Measurements from ENCODE around the gene LSM7. TPM values are rescaled to one million over a fixed set of nuclear protein-coding genes. Genes with fewer than 3 reads are reported as not detected.

The LSM7 gene
- polyA plus RNA-seq, 3 donors: 98.6 to 312 (median 132) TPM

DNA sequence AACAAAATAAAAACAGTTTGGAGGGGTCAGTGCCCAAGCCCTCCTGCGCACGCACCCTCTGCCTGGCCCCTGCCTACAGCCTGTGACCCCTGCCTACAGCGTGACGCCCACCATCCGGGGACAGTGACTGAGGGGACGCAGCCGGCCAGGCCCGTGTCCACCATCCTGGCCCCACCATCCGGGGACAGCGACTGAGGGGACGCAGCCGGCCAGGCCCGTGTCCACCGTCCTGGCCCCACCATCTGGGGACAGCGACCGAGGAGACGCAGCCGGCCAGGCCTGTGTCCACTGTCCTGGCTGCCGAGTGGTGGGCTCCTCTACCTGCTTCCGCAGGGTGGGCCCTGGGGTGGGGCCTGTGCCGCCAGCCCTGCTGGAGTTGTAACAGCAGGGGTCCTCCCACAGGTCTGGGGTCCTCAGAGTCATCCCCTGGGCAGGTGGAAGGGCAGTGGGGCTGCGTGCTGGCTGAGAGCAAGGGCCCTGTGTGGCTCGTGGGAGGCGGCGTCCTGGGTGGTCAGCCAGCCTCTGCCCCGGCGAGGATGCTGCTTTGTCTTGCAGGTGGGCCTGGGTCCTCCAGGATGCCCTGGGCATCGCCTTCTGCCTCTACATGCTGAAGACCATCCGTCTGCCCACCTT, 14.4 kb upstream of the LSM7 start:
- H2AFZ ChIP-seq (ENCODE audit: insufficient read depth, low read depth, low read length, poor library complexity, severe bottlenecking): no peak overlapping the region
- H3K9me3 ChIP-seq (replicated peaks in 1 of 2; ENCODE audit: control insufficient read depth in 1 of 2, insufficient read depth in 1 of 2, low read length in 2 of 2): no peaks in the 10 kb centered on the region
- H3K27ac ChIP-seq (ENCODE audit: low read depth in 1 of 2, low read length in 2 of 2): no peak overlapping the region
- 96% methylated on average over 21 of the region's 29 CpGs for WGBS (ENCODE audit: insufficient coverage)
- no peak overlapping the region for H3K4me3 ChIP-seq (replicated peaks in 1 of 3; ENCODE audit: low read depth in 2 of 3, low read length in 3 of 3)
- peaks cover 11 to 20% of the 10 kb centered on the region in 2 donors for H3K36me3 ChIP-seq (replicated peaks in 1 of 2; ENCODE audit: control insufficient read depth in 1 of 2, insufficient read depth in 2 of 2, low read length in 2 of 2)
- H3K27me3 ChIP-seq (ENCODE audit: control insufficient read depth in 2 of 2, insufficient read depth in 2 of 2, low read length in 2 of 2): no peaks in the 10 kb centered on the region
- Mint-ChIP-seq H3K27me3 (ENCODE audit: low read depth in 3 of 3) (peaks cover 0 to 1% (median 0%) of the 10 kb centered on the region in 3 donors), H3K4me1 (no peaks in the 10 kb centered on the region), H3K9me3 (no peaks in the 10 kb centered on the region), H3K36me3 (peaks cover 16 to 26% of the 10 kb centered on the region in 2 donors), H3K27ac (peak overlapping the region in 1 of 7 donors; percentile 36), H3K4me3 (no peak overlapping the region)
- no peak overlapping the region for H3K4me2 ChIP-seq (replicated peaks; ENCODE audit: extremely low read depth, low read length, poor library complexity, severe bottlenecking)
- no peak for TF ChIP-seq CTCF (IDR thresholded peaks at IDR 0.05)
- intact Hi-C loops (cut with micrococcal nuclease): no loop called here
- no peak for DNase-seq
- no peak overlapping the region for H3K9ac ChIP-seq (ENCODE audit: insufficient read depth, low read length, poor library complexity, severe bottlenecking)
- no peaks in the 10 kb centered on the region for H3K79me2 ChIP-seq (ENCODE audit: insufficient read depth, low read length)
- no peaks in the 10 kb centered on the region for H4K20me1 ChIP-seq (ENCODE audit: insufficient read depth, low read length)
- H3K4me1 ChIP-seq (ENCODE audit: control insufficient read depth in 1 of 2, insufficient read depth in 2 of 2, low read length in 2 of 2): no peaks in the 10 kb centered on the region

GRCh38 chr19:2341982-2342381, 13.6 kb upstream of the LSM7 start:
- H3K27me3 Mint-ChIP-seq (ENCODE audit: low read depth in 3 of 3): peaks cover 0 to 1% (median 0%) of the 10 kb centered on the region in 3 donors
- H3K4me3 ChIP-seq (replicated peaks in 1 of 3; ENCODE audit: low read depth in 2 of 3, low read length in 3 of 3): no peak overlapping the region
- no peak overlapping the region for H2AFZ ChIP-seq (ENCODE audit: insufficient read depth, low read depth, low read length, poor library complexity, severe bottlenecking)
- no peak overlapping the region for H3K4me3 Mint-ChIP-seq
- H3K9me3 Mint-ChIP-seq: no peaks in the 10 kb centered on the region
- peaks cover 3% of the 10 kb centered on the region for H4K20me1 ChIP-seq (ENCODE audit: insufficient read depth, low read length)
- H3K36me3 Mint-ChIP-seq: peaks cover 21 to 33% of the 10 kb centered on the region in 2 donors
- no peak overlapping the region for H3K4me2 ChIP-seq (replicated peaks; ENCODE audit: extremely low read depth, low read length, poor library complexity, severe bottlenecking)
- no peaks in the 10 kb centered on the region for H3K4me1 ChIP-seq (ENCODE audit: control insufficient read depth in 1 of 2, insufficient read depth in 2 of 2, low read length in 2 of 2)
- WGBS (ENCODE audit: insufficient coverage): 78% methylated on average over 10 of the region's 15 CpGs
- H3K4me1 Mint-ChIP-seq: no peaks in the 10 kb centered on the region
- TF ChIP-seq CTCF (IDR thresholded peaks at IDR 0.05): no peak
- no peaks in the 10 kb centered on the region for H3K79me2 ChIP-seq (ENCODE audit: insufficient read depth, low read length)
- H3K27me3 ChIP-seq (ENCODE audit: control insufficient read depth in 2 of 2, insufficient read depth in 2 of 2, low read length in 2 of 2): no peaks in the 10 kb centered on the region
- no peak overlapping the region for H3K27ac Mint-ChIP-seq
- DNase-seq: no peak
- H3K9me3 ChIP-seq (replicated peaks in 1 of 2; ENCODE audit: control insufficient read depth in 1 of 2, insufficient read depth in 1 of 2, low read length in 2 of 2): no peaks in the 10 kb centered on the region
- H3K27ac ChIP-seq (ENCODE audit: low read depth in 1 of 2, low read length in 2 of 2): no peak overlapping the region
- intact Hi-C loops (cut with micrococcal nuclease): no loop called here
- H3K36me3 ChIP-seq (replicated peaks in 1 of 2; ENCODE audit: control insufficient read depth in 1 of 2, insufficient read depth in 2 of 2, low read length in 2 of 2): peaks cover 11 to 20% of the 10 kb centered on the region in 2 donors
- H3K9ac ChIP-seq (ENCODE audit: insufficient read depth, low read length, poor library complexity, severe bottlenecking): no peak overlapping the region

All from CD14-positive monocyte (primary cell).